ENCODE data around the gene KDM8. TPM values are rescaled to one million over a fixed set of nuclear protein-coding genes. Genes with fewer than 3 reads are reported as not detected.

Gene KDM8
- total RNA-seq, 1 experiment from 2014 or later: 7.9 TPM

DNA sequence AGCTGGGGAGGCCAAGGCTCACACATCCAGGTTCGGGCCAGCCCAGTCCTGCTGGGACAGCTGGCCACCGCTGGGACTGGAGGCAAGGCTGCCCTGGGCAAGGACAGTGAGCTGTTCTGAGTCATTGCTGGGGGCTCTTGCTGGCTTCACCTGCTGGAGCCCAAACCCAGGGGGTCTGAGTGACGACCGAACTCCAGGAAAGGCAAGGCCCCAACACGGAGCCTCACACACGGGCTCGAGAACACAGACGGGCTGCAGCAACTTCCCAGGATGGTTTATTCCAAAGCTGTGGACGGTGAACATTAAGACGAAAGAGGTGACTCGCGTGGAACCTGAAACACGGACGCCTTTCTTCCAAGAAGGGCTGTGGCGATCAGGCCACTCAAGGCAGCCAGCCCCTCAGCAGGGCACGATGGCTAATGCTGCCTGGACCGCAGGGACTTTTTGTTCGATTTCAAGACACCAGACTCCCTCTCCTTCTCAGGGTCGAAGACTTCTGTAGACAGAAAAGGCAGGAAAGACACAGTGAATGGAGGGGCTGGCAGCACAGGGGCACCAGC is 21.5 kb downstream of the KDM8 start:
- POLR2A ChIA-PET: no interaction called here
- no peaks in the 10 kb centered on the region for H3K27me3 ChIP-seq (ENCODE audit: control insufficient read depth, insufficient read depth, low read length)
- CTCF ChIA-PET: interaction anchor here (1.5 kb wide), 1 partner anchor 143 kb away, joined by 7 read pairs; no protein-coding TSS in a partner anchor
- no TSS peak for BruUV-seq (replicated peaks)
- DNase-seq (ENCODE audit: low read depth, low spot score): no peak
- H3K9me3 ChIP-seq (ENCODE audit: control insufficient read depth, insufficient read depth, low read depth, low read length): no peaks in the 10 kb centered on the region
- H3K4me3 ChIP-seq (ENCODE audit: low read depth in 2 of 2, low read length in 2 of 2): no peak overlapping the region
- no peaks in the 10 kb centered on the region for H3K4me1 ChIP-seq (ENCODE audit: control insufficient read depth, insufficient read depth, low read length)
- no peak for ATAC-seq
- no peak for TF ChIP-seq TCF7L2 (IDR thresholded peaks at IDR 0.05; ENCODE audit: low read depth, low read length)
- no peak for TF ChIP-seq SIN3A (IDR thresholded peaks at IDR 0.05; ENCODE audit: borderline replicate concordance, insufficient read depth, low read depth, low read length)
- no peak for TF ChIP-seq REST (IDR thresholded peaks at IDR 0.05; ENCODE audit: insufficient read depth in 1 of 2, low read depth in 2 of 2, low read length in 1 of 2)
- TF ChIP-seq, protein P1, sequence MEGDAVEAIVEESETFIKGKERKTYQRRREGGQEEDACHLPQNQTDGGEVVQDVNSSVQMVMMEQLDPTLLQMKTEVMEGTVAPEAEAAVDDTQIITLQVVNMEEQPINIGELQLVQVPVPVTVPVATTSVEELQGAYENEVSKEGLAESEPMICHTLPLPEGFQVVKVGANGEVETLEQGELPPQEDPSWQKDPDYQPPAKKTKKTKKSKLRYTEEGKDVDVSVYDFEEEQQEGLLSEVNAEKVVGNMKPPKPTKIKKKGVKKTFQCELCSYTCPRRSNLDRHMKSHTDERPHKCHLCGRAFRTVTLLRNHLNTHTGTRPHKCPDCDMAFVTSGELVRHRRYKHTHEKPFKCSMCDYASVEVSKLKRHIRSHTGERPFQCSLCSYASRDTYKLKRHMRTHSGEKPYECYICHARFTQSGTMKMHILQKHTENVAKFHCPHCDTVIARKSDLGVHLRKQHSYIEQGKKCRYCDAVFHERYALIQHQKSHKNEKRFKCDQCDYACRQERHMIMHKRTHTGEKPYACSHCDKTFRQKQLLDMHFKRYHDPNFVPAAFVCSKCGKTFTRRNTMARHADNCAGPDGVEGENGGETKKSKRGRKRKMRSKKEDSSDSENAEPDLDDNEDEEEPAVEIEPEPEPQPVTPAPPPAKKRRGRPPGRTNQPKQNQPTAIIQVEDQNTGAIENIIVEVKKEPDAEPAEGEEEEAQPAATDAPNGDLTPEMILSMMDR (IDR thresholded peaks at IDR 0.05): no peak
- TF ChIP-seq POLR2AphosphoS5 (IDR thresholded peaks at IDR 0.05; ENCODE audit: low read depth, low read length): no peak
- no peaks in the 10 kb centered on the region for H3K36me3 ChIP-seq (ENCODE audit: control insufficient read depth, insufficient read depth, low read length)
- in situ Hi-C loops (cut with HindIII; ENCODE audit: low pct_unique_long_range_greater_than_20kb, low sequenced_read_pairs): no loop called here
- intact Hi-C loops (cut with micrococcal nuclease; ENCODE audit: unreplicated experiment): no loop called here
- no peak overlapping the region for H3K27ac ChIP-seq (ENCODE audit: low read length)

- in situ Hi-C loops (cut with HindIII; ENCODE audit: low pct_unique_long_range_greater_than_20kb, low sequenced_read_pairs): no loop called here
- POLR2A ChIA-PET: interaction anchor here (0.6 kb wide), 1 partner anchor 53 kb away, joined by 3 read pairs; no protein-coding TSS in a partner anchor
These were observed 22.4 kb downstream of the KDM8 start for GRCh38 chr16:27225536-27226360.

More at GRCh38 chr16:27225536-27226360, 22.4 kb downstream of the KDM8 start:
- Histone ChIP-seq H3K36me3 (ENCODE audit: control insufficient read depth, insufficient read depth, low read length) (no peaks in the 10 kb centered on the region), H3K9me3 (ENCODE audit: control insufficient read depth, insufficient read depth, low read depth, low read length) (no peaks in the 10 kb centered on the region), H3K27me3 (ENCODE audit: control insufficient read depth, insufficient read depth, low read length) (no peaks in the 10 kb centered on the region), H3K4me1 (ENCODE audit: control insufficient read depth, insufficient read depth, low read length) (no peaks in the 10 kb centered on the region), H3K4me3 (ENCODE audit: low read depth in 2 of 2, low read length in 2 of 2) (no peak overlapping the region), H3K27ac (ENCODE audit: low read length) (no peak overlapping the region)
- intact Hi-C loops (cut with micrococcal nuclease; ENCODE audit: unreplicated experiment): no loop called here
- no TSS peak for BruUV-seq (replicated peaks)
- CTCF ChIA-PET: interaction anchor here (1.5 kb wide), 1 partner anchor 142 kb away, joined by 7 read pairs; no protein-coding TSS in a partner anchor
- ATAC-seq (no peak), DNase-seq (ENCODE audit: low read depth, low spot score) (no peak)
- TF ChIP-seq, protein P1 (IDR thresholded peaks at IDR 0.05): no peak
- TF ChIP-seq POLR2AphosphoS5 (IDR thresholded peaks at IDR 0.05; ENCODE audit: low read depth, low read length) (no peak), REST (IDR thresholded peaks at IDR 0.05; ENCODE audit: insufficient read depth in 1 of 2, low read depth in 2 of 2, low read length in 1 of 2) (no peak), TCF7L2 (IDR thresholded peaks at IDR 0.05; ENCODE audit: low read depth, low read length) (no peak), SIN3A (IDR thresholded peaks at IDR 0.05; ENCODE audit: borderline replicate concordance, insufficient read depth, low read depth, low read length) (no peak)

Measured in Panc1 (cell line).